GM10266 (cell line): ENCODE measurements around the gene CTPS1.

ENCODE experiments used
- DNase-seq: peaks from one replicate; pipeline ENCODE4 v3.0.0; 2012; ENCODE audit errors: extremely low spot score
- CTCF ChIP-seq: IDR thresholded peaks from 2 replicates; pipeline ENCODE4 v1.5.1; 2012; ENCODE audit warnings: mild to moderate bottlenecking, low read depth; ENCODE audit not compliant: control insufficient read depth, insufficient read depth; ENCODE audit errors: missing control alignments

CTPS1 gene

GRCh38 chr1:41046347-41046775 lies 66.9 kb downstream of the CTPS1 start:
- no peak for DNase-seq
- TF ChIP-seq CTCF = no peak

GRCh38 chr1:41048540-41048939 lies 69.0 kb downstream of the CTPS1 start:
- TF ChIP-seq CTCF = no peak
- no peak for DNase-seq

GRCh38 chr1:41051022-41051421 lies 71.5 kb downstream of the CTPS1 start:
- TF ChIP-seq CTCF = no peak
- no peak for DNase-seq

GRCh38 chr1:41053316-41053715 lies 73.8 kb downstream of the CTPS1 start:
- no peak for DNase-seq
- TF ChIP-seq CTCF = no peak

- DNase-seq = no peak
- no peak for TF ChIP-seq CTCF
Measured at GRCh38 chr1:41056907-41057306, 77.4 kb downstream of the CTPS1 start.
